HG03064 (cell line): Measurements from ENCODE around the gene DNPEP.
A peak's percentile ranks its signal among the peaks of the same experiment; 100 is the strongest.

Experiments
- ATAC-seq: cut with Tn5 transposase; IDR thresholded peaks from one replicate; pipeline ENCODE4 v1.9.1; 2021; ENCODE audit warnings: low read depth; ENCODE audit not compliant: unreplicated experiment

The DNPEP gene

DNA sequence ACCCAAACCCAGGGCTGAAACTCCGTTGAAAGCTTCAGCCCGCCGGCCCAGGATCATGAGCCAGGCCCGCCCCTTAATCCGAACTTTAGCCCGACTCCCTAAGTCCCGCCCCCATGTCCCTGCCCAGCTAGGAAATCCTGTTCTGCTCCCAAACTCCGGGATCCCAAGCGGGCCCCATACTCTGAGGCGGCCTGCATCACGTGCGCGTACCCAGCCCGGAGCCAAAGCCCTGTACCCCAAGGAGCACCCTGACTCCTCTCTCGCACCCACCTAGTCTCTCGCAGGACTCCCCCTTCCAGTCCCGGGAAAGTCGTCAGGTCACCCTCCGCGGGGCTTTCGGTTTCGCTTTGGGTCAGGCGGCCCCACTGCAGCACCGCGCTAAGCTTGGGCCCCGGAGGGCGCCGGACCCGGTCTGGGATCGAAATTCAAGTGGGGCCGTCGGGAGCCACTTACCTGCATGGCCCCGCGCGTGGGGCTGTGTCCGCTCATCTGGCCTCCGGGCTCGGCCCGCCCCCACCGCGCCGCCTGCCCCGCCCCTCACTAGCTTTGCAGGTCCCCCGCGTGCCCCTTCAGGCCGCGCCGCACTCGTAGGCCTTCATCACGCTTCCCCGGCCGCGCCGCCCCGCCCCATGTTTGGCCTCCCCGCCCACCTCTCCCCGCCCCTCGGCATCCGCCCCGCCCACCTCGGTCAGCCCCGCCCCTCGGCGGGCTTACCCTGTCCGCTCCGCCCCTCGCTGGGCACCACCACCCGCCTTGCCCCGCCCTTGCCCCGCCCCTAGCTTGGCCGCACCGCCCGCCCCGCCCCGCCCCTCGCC lies at the start of gene DNPEP:
Gene DNPEP, minus strand, starts transcription at position 607 of the 815 bp plus-strand sequence. Its CDS starts 118 bp downstream, at position 489.
- peak; percentile 65 for ATAC-seq

DNA sequence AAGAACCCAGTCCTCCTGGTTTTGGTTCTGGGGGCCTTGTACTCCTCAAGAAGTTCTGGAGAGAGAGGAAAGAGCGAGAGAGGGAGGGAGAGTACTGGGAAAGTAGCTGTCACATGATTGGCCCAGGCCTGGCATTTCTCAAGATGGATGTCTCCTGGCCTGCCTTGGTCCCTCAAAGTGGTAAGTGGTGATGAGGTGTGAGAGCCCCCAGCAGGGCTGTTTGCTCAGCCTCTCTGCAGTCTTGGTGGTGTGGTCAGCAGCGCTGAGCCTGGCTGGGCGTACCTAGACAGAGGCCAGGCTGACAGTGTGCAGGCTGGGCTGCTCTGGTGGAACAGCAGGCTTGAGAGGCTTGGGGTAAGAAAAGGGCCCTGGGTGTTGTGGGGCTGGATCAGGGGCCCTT lies 49.4 kb upstream of the DNPEP start:
- no peak for ATAC-seq

DNA sequence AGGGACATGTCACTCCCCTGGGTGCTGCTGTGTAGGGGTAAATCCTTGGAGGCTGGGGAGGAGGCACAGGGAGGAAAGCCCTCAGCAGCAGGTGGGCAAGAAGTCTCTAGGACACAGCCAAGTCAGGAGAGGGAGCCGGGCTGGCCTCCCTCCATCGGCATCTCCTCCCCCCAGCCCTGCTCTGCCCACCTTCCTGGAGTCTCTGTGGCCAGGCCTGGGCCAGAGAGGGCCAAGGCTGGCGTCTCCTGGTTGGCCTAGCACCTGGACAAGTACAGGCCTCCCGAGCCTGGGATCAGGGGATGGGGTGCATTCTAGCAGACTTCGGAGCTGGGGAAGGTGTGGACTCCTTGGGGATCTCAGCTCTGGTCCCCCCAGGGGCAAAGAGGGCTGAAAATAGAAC lies 48.8 kb upstream of the DNPEP start:
- no peak for ATAC-seq

- ATAC-seq: no peak
Observed at GRCh38 chr2:219435701-219436100, 48.0 kb upstream of the DNPEP start.

DNA sequence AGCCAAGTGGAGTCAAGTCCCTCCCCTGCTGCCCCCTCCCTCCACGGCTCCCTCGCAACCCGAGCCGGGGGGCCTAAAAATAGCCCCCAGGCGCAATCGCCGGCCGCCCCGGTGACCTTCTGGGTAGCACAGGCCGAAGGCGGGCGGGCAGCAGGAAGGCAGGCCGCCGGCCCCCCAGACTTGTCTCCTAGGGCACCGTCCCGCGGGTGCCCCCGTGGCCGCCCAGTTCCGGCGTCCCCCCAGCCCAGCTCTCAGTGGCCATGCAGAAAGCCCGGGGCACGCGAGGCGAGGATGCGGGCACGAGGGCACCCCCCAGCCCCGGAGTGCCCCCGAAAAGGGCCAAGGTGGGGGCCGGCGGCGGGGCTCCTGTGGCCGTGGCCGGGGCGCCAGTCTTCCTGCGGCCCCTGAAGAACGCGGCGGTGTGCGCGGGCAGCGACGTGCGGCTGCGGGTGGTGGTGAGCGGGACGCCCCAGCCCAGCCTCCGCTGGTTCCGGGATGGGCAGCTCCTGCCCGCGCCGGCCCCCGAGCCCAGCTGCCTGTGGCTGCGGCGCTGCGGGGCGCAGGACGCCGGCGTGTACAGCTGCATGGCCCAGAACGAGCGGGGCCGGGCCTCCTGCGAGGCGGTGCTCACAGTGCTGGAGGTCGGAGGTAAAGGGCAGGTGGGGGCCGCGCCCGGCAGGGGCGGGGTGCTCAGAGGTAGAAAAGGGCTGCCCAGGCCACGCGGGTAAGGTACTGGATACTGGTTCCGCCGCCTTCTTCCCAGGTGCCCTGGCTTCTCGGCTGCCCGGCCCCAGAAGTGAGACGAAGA lies 47.2 kb upstream of the DNPEP start, which contains the start of gene SPEG:
Gene SPEG, plus strand, starts transcription at position 126 of the 808 bp plus-strand sequence. Its CDS starts 135 bp downstream, at position 261.
- no peak for ATAC-seq

DNA sequence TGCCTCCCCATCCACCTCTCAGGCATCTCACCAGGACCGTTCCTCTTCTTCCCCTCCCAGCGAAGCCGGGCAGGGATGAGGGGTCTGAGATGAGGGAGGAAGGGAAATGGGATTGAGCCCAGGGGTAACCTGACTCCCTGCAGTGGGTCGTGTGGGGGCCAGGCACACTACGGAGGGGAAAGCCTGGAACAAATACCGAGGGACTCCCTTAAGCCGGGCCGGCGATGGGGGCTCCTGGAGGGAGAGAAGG lies 46.7 kb upstream of the DNPEP start:
- ATAC-seq: no peak

DNA sequence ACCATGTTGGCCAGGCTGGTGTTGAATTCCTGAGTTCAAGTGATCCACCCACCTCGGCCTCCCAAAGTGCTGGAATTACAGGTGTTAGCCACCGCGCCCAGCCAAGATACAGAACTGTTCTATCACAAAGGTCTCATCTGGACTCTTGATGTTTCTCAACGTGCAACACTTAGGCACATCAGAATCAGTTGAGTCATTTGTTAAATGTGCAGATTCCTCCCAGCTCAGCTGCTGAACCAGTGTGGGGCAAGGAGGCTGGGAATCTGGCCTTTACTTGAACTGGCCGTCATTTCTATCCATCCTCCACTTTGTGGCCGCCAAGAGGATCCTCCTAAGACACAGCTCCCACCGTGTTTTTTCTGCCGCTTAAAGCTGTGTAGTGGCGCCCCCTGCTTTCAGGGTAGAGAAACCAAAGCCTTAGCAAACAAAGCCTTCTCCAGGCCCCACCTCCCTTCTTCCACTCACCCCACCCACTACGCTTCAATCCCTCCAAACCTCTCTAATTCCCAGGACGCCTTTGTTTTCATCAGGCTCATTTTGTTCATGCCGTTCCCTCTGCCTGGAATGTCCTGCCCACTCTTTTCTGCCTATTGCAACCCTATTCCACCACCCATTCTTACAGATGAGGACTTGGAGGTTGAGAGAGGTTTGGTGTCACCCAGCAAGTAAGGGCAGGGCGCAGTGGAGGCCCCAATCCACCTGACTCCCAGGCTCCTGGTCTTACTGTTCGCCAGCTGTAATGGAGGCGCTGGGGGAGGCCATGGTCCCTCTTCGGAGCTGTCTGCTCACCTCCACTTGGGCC lies 46.2 kb upstream of the DNPEP start:
- no peak for ATAC-seq

GRCh38 chr2:219430633-219431615 lies 43.2 kb upstream of the DNPEP start:
- ATAC-seq: no peak

- no peak for ATAC-seq
Observed at GRCh38 chr2:219429958-219430606, 42.4 kb upstream of the DNPEP start.

GRCh38 chr2:219428469-219428868 lies 40.8 kb upstream of the DNPEP start:
- ATAC-seq: no peak

- no peak for ATAC-seq
Observed at GRCh38 chr2:219426534-219427136, 38.9 kb upstream of the DNPEP start.

DNA sequence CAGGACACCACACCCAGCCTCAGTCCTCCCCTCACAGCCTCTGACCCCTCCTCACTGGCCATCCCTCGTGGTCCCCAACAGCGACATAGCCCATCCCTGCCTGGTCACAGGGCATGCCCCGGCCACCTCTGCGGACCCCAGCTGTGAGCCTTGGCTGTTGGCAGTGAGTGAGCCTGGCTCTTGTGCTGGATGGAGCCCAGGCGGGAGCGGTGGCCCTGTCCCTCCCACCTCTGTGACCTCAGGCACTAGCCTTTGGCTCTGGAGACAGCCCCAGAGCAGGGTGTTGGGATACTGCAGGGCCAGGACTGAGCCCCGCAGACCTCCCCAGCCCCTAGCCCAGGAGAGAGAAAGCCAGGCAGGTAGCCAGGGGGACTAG lies 38.3 kb upstream of the DNPEP start:
- ATAC-seq: no peak

DNA sequence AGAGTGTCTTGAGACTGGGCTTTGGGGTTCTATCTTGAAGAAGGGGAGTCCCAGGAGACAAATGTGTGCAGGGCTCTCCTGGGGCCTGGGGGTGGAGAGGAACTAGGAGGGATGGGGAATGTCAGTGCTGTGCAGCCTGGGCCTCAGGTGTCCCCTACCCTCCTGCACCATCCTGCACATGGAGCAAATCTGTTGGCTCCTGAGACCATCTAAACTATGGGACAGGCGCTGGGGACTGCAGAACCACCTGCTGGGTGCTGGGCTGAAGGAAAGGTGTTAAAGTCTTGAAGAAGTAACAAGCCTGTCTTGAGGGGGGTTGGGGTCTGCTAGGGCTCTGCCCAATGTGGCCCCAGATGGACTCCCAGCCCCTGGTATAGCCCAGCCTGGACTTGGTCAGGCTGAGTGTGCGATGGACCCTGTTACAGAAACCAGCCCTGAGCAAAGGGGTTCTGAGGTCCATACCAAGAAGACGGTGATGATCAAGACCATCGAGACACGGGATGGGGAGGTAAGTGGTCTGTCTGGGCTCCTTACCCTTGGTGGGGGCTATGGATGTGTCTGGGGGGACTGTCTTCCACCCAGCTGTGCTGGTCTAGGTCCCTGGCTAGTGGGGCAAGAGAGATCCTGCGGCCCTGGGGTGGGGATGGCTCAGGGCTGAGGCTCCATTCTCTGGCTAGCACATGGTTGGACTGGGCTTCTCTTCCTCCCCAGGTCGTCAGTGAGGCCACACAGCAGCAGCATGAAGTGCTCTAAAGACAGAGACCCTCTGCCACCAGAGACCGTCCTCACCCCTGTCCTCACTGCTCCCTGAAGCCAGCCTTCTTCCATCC lies 37.7 kb upstream of the DNPEP start:
- no peak for ATAC-seq

- ATAC-seq: no peak
Observed at GRCh38 chr2:219423652-219424377, 36.1 kb upstream of the DNPEP start.

DNA sequence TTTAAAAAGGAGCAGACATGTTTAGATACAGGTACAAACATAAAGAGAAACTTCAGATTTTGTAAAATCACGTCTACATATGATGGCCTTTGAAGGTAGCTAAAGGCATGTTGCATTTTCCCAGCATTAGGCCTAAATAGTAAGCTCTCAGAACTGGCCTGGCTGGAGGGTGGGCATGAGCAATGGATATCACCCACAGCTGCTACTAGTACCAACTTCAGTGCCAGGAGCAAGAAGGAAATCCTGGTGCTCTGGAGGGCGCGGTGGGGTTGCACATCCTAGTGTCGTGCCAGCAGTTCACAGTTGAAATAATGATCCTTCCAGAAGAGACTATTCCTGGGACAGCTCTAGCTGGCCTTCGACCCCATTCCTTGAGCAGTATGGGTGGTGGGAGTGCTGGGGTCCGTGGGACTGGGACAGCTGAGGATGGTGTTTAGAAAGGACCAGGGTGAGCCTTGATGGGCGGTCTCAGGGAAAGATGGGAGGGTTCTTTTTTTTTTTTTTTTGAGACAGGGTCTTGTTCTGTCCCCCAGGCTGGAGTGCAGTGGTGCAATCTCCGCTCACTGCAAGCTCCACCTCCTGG lies 35.3 kb upstream of the DNPEP start:
- no peak for ATAC-seq

DNA sequence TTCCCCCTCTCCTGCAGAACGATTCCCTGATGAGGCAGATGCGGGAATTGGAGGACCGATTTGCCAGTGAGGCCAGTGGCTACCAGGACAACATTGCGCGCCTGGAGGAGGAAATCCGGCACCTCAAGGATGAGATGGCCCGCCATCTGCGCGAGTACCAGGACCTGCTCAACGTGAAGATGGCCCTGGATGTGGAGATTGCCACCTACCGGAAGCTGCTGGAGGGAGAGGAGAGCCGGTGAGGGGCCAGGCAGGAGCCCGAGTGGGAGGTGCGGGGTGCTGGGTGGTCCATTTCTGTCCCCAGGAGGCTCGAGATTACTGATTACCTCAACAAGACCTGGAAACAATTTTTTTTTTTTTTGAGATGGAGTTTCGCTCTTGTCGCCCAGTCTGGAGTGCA lies 33.6 kb upstream of the DNPEP start:
- no peak for ATAC-seq

DNA sequence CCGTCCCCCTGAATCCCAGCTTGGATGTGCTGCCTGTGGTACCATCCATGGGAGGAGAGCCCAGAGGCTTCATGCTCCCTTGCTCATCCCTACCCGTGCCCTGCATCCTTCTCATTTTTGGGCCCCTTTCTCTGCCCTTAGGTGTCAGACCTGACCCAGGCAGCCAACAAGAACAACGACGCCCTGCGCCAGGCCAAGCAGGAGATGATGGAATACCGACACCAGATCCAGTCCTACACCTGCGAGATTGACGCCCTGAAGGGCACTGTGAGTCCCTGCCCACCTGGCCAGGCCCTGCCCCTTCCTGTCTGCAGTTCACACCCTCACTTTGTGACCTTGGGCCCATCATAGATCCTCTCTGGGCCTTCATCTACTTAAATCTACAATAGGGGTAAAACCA lies 33.0 kb upstream of the DNPEP start:
- ATAC-seq: no peak
